A549 (cell line): ENCODE measurements around the gene SEC14L5.

Experiments used
- ELK1 ChIP-seq: fragments of 150-350 bp; IDR thresholded peaks from 2 replicates; pipeline ENCODE4 v1.6.1; 2014; ENCODE audit warnings: low read depth, mild to moderate bottlenecking, low read length
- POLR2A ChIP-seq: IDR thresholded peaks from 2 replicates; pipeline ENCODE4 v1.6.1; 2012; ENCODE audit warnings: mild to moderate bottlenecking, low read length
- RAD21 ChIP-seq, 2 experiments: fragments of >200 bp in 1 of 2; sonication (Bioruptor Twin) in 1 of 2; formaldehyde crosslinking in 1 of 2; IDR thresholded peaks in 1 of 2; conservative IDR thresholded peaks in 1 of 2; 2 replicates in 1 of 2; 3 replicates in 1 of 2; pipeline ENCODE4 v1.6.1; 2012 to 2018; ENCODE audit warnings: inconsistent platforms in 1 of 2
- TF ChIP-seq, protein P1 (sequence below): fragments of >200 bp; sonication (Bioruptor Twin); formaldehyde crosslinking; IDR thresholded peaks from 3 replicates; pipeline ENCODE4 v1.5.1; 2016

- TF ChIP-seq, protein P1, sequence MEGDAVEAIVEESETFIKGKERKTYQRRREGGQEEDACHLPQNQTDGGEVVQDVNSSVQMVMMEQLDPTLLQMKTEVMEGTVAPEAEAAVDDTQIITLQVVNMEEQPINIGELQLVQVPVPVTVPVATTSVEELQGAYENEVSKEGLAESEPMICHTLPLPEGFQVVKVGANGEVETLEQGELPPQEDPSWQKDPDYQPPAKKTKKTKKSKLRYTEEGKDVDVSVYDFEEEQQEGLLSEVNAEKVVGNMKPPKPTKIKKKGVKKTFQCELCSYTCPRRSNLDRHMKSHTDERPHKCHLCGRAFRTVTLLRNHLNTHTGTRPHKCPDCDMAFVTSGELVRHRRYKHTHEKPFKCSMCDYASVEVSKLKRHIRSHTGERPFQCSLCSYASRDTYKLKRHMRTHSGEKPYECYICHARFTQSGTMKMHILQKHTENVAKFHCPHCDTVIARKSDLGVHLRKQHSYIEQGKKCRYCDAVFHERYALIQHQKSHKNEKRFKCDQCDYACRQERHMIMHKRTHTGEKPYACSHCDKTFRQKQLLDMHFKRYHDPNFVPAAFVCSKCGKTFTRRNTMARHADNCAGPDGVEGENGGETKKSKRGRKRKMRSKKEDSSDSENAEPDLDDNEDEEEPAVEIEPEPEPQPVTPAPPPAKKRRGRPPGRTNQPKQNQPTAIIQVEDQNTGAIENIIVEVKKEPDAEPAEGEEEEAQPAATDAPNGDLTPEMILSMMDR: no peak
- no peak for TF ChIP-seq RAD21 (conservative IDR thresholded peaks at IDR 0.05 in 1 of 2, IDR thresholded peaks at IDR 0.05 in 1 of 2)
- TF ChIP-seq POLR2A: no peak
- no peak for TF ChIP-seq ELK1
These were observed 33.4 kb upstream of the SEC14L5 start for GRCh38 chr16:4924593-4925292.
